Measurements from ENCODE around the gene KRTAP3-2. TPM values are rescaled to one million over a fixed set of nuclear protein-coding genes. Genes with fewer than 3 reads are reported as not detected.

Gene KRTAP3-2
- total RNA-seq, 2 donors from 2014 or later, result not detected

DNA sequence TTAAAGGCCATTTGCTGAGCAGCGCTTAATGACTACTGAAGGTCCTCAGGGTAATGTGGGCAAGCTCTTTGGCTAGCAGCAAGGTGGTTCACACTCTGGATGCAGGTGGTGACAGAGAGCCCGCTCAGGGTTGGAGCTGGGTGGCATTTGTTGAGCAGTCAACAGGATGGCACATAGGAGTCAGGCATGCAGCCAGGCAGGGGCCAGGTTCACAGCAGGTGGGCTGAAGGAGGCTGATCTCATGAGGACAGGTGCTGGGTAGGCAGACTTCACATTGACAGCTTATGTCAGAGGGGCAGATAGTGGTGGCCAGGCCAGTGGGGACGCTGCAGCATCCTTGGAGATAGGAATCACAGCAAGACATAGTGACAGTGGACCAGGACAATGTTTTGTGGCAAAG, 4.7 kb upstream of the KRTAP3-2 start:
- Histone ChIP-seq H3K27ac (no peak overlapping the region), H3K9me3 (no peaks in the 10 kb centered on the region)
- DNase-seq (ENCODE audit: low spot score), result no peak

DNA sequence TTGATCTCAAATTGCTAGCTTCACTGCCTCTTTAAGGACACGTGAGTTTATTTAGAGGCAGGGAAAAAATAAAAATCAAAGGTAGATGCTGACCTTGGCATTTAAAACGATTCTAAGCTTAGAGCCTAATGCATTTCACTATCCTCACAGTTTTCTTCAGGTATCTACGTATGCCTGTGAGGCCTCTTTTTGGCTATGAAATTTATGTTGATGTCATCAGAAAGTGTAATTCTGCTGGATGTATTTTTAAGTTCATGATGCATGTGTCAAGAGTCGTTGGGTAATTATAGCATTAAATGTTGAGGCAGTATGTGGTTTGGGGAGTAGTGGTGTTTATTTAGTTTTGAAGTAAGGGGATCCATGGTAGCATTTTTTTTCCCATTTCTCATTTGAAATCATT, 4.2 kb upstream of the KRTAP3-2 start:
- Histone ChIP-seq H3K27me3 (no peaks in the 10 kb centered on the region), H3K27ac (no peak overlapping the region), H3K4me1 (no peaks in the 10 kb centered on the region), H3K9me3 (no peaks in the 10 kb centered on the region), H3K4me3 (no peak overlapping the region), H3K36me3 (no peaks in the 10 kb centered on the region)
- no peak for TF ChIP-seq CTCF (IDR thresholded peaks at IDR 0.05)
- no peak for DNase-seq (ENCODE audit: low spot score)

More for the DNA sequence above, 4.7 kb upstream of the KRTAP3-2 start:
- H3K4me3 ChIP-seq, result no peak overlapping the region
- H3K4me1 ChIP-seq, result no peaks in the 10 kb centered on the region
- H3K27me3 ChIP-seq, result no peaks in the 10 kb centered on the region
- no peaks in the 10 kb centered on the region for H3K36me3 ChIP-seq
- no peak for TF ChIP-seq CTCF (IDR thresholded peaks at IDR 0.05)

GRCh38 chr17:41002814-41003213, 3.1 kb upstream of the KRTAP3-2 start:
- Histone ChIP-seq H3K36me3 (no peaks in the 10 kb centered on the region), H3K9me3 (no peaks in the 10 kb centered on the region), H3K4me3 (no peak overlapping the region), H3K27ac (no peak overlapping the region), H3K27me3 (no peaks in the 10 kb centered on the region), H3K4me1 (no peaks in the 10 kb centered on the region)
- TF ChIP-seq CTCF (IDR thresholded peaks at IDR 0.05), result no peak
- no peak for DNase-seq (ENCODE audit: low spot score)

- no peaks in the 10 kb centered on the region for H3K9me3 ChIP-seq
- DNase-seq (ENCODE audit: low spot score), result no peak
- H3K36me3 ChIP-seq, result no peaks in the 10 kb centered on the region
- no peak overlapping the region for H3K27ac ChIP-seq
- no peaks in the 10 kb centered on the region for H3K4me1 ChIP-seq
- H3K4me3 ChIP-seq, result no peak overlapping the region
- TF ChIP-seq CTCF (IDR thresholded peaks at IDR 0.05), result no peak
- H3K27me3 ChIP-seq, result no peaks in the 10 kb centered on the region
These were observed 2.1 kb upstream of the KRTAP3-2 start for GRCh38 chr17:41001795-41002194.

GRCh38 chr17:40997361-40997760, 2.3 kb downstream of the KRTAP3-2 start:
- H3K27ac ChIP-seq, result no peak overlapping the region
- no peaks in the 10 kb centered on the region for H3K36me3 ChIP-seq
- no peaks in the 10 kb centered on the region for H3K27me3 ChIP-seq
- no peak for TF ChIP-seq CTCF (IDR thresholded peaks at IDR 0.05)
- H3K4me1 ChIP-seq, result no peaks in the 10 kb centered on the region
- H3K9me3 ChIP-seq, result no peaks in the 10 kb centered on the region
- no peak for DNase-seq (ENCODE audit: low spot score)
- H3K4me3 ChIP-seq, result no peak overlapping the region

DNA sequence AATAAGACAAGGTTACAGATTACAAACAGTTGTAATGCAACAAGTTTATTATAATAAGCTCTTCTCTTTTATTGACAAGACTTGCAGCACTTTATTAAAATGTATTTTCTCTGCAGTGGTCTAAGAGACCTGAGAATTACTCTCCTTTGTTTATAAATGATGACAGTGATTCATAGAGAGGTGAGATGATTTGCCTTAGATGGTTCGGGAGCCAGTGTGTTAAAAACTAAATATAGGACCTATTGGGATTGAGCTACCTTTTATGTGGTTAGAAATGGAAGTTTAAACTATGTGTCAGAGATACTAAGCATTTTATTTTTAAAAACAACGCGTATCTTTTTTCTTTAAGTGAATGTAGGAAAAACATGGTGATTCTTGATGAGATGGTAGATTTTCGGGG, 2.9 kb downstream of the KRTAP3-2 start:
- DNase-seq (ENCODE audit: low spot score), result no peak
- H3K4me1 ChIP-seq, result no peaks in the 10 kb centered on the region
- no peaks in the 10 kb centered on the region for H3K36me3 ChIP-seq
- TF ChIP-seq CTCF (IDR thresholded peaks at IDR 0.05), result no peak
- H3K27me3 ChIP-seq, result no peaks in the 10 kb centered on the region
- no peak overlapping the region for H3K4me3 ChIP-seq
- no peak overlapping the region for H3K27ac ChIP-seq
- H3K9me3 ChIP-seq, result no peaks in the 10 kb centered on the region

Measured in right atrium auricular region (tissue), 2 donors.